Stimulated activated CD8-positive, alpha-beta memory T cell treated with anti-CD3 and anti-CD28 coated beads, Interleukin-4, amount 100 ng/mL, for 24 hours (primary cell): ENCODE data around the gene MTAP.

Experiments used
- DNase-seq: peaks from one replicate; pipeline ENCODE4 v3.0.0-alpha.2; 2020; ENCODE audit warnings: low read depth

MTAP gene

DNA sequence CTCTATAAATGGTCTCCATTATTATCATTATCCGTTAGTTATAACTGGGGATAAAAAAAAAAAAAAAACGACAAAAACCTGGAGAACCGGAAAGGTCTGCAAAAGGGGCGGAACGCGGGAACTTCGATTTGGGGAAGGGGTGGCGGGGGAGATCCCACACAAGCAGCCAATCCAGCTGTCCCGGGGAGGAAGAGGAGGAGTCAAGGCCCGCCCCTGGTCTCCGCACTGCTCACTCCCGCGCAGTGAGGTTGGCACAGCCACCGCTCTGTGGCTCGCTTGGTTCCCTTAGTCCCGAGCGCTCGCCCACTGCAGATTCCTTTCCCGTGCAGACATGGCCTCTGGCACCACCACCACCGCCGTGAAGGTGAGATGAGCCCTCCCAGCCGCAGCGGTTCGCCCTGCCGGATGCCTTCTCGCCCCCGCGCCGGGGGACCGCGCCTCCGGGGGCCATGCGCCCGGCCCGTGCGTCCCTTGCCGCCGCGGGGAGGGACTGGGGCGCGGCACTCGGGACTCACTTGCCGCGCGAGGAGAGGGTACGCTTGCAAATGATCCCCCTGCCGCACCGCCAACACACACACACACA is at the start of gene MTAP:
TSS of gene MTAP (plus strand) at position 219 of the 583 bp plus-strand sequence. CDS start at position 332, 113 bp downstream.
- DNase-seq: peak; percentile 66

DNA sequence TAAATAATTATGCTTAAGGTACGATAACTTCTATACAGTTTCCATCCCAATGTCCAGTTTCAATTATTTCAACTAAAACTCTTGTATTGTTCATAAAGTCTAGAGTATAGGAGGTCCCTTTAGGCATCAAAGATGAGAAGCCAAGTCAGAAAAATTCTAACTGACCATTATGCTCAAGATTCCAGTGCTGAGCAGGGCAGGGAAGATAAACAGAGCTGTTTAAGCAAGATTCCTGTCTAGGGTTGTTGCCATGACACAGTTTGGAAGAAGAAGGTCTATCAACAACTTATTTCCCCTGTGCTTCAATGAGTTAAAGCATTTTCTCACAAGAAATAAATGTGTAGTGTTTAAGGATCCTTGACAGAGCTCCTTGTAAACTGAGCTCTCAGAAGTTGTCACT is 48.9 kb upstream of the MTAP start:
- no peak for DNase-seq

GRCh38 chr9:21754741-21755140 is 47.7 kb upstream of the MTAP start:
- no peak for DNase-seq

DNA sequence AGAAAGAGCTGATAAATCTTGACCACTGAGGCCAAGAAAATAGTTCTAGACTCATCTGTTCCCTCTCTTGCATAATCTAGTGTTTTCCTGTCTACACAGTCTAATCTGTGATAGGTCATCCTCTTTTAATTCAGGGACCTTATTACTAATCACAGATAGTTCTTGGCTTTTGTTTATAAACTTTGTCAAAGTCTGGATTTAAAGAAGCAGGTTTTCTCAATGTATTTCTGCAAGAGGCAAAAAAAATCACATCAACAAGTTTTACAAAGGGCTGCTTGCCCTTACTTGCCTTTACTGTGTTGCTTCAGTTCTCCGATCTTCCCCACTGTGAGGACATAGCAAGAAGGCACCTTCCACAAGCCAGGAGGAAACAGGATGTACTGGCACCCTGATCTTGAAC is 43.9 kb upstream of the MTAP start:
- DNase-seq: no peak

GRCh38 chr9:21761309-21761901 is 41.0 kb upstream of the MTAP start:
- no peak for DNase-seq

DNA sequence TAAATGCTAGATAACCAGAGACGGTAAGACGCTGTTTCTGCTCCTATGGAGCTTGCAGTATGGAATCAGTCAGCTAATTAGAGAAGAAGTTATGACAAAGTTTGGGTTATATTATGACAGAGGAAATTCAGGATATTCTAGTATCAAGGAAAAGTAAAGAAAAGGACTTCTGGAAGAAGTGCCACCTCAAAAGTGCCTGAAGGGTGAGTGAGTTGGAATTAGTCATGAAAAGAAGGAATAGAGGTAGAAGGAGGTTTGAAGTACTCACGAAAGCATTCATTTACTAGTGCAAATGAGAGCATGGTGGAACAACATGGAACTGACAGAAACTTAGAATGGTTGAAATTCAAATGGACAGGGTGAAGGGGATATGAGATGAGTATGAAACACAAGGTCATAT is 40.4 kb upstream of the MTAP start:
- no peak for DNase-seq

GRCh38 chr9:21764846-21765245 is 37.6 kb upstream of the MTAP start:
- no peak for DNase-seq

DNA sequence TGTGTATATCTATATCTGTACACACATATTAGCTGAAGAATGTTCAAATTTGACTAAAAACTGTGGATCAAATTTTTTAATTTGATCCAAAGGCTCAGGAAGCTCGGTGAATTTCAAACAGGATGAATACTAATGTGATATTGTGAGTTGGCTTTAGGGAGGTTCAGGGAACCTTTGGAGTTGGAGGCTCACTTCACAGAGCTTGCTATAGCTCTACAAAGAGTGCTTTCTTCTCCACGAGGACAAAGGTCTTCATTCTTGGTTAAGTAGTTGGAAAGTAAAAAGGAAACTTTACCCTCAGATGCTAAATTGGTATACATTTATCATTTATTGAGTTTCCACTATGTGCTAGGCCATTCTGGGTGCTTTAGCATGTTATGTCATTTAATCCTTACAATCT is 36.3 kb upstream of the MTAP start:
- DNase-seq: no peak

GRCh38 chr9:21770871-21771560 is 31.4 kb upstream of the MTAP start:
- no peak for DNase-seq

DNA sequence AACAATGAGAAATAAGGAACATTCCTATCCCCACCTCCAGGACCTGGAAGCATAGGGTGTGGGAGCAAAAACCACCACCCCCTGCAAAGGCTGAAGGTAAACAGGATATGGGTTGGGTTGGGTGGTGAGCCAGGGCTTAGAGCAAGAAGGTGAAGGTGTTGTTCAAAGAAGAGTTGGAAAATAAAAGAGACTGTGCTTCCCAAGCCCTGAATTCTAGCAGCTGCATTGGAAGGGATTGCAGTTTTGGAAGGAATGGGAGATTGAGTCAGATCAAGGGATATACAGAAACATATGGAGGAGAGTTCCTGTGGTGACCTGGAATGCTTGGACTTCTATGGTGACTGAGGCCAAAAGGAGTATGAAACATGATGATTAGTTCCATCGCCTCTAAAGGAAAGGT is 24.7 kb upstream of the MTAP start:
- no peak for DNase-seq

GRCh38 chr9:21778304-21778703 is 24.1 kb upstream of the MTAP start:
- DNase-seq: no peak

- no peak for DNase-seq
These were observed 23.0 kb upstream of the MTAP start for GRCh38 chr9:21779397-21779796.

- no peak for DNase-seq
These were observed 20.8 kb upstream of the MTAP start for GRCh38 chr9:21781656-21782055.

- no peak for DNase-seq
These were observed 20.2 kb upstream of the MTAP start for GRCh38 chr9:21782205-21782604.

GRCh38 chr9:21788752-21789151 is 13.7 kb upstream of the MTAP start:
- no peak for DNase-seq

DNA sequence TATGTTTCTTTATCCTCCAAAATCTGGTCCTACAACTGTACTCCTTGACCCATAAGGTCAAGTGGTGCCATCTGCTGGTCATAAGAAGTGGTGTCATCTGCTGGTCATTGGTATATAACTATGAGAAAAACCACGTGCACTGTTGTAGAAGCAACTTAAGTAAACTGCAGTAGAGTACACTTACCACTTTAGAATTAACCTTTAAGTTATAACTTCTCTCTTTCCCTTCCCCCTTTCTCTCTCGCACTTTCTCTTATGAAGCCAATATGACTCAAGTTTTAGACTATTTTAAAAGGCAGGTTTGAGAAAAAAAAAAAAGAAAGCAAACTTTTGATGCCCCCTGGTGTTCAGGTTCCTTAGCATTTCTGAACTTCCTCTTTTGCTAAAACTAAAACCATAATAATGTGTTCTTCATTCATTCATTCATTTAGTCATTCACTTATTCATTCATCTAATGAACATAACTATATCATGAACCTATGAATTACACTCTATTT is 12.8 kb upstream of the MTAP start:
- no peak for DNase-seq

DNA sequence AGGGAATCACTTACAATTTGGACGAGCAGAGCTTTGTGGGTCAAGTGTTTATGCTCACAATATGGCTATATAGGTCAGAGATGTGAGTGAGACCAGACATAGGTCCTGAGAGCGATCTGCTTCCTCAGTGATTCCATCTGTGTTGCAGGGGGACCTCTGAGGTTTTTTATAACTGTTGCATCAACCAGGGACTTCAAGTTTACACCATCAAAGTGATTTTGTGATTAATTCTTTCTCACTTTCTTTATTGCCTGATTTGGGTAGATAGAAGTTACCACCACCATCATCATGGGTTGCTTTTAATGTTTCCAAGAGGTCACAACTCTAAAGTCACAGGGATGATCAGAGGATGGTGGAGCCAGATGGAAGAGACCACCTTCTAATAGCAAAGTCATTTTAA is 7.0 kb upstream of the MTAP start:
- DNase-seq: no peak

DNA sequence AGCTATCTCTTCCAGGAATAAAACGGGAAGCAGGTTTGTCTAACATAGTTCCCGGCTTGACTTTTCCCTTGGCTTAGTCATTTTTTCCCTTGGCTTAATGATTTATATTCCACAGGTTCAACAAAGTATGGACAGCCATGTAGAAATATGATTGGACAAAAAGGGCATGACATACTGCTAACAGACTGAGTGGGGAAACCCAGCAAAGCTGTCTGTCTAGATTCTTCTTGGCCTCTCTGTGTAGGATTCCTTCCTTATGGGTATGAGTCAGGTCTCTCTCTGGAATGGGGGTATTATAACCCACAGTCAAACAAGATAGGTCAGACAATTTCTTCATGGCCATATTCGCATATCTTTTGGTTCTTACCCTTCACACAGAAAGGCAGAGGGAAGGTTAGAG is 5.7 kb upstream of the MTAP start:
- DNase-seq: no peak

DNA sequence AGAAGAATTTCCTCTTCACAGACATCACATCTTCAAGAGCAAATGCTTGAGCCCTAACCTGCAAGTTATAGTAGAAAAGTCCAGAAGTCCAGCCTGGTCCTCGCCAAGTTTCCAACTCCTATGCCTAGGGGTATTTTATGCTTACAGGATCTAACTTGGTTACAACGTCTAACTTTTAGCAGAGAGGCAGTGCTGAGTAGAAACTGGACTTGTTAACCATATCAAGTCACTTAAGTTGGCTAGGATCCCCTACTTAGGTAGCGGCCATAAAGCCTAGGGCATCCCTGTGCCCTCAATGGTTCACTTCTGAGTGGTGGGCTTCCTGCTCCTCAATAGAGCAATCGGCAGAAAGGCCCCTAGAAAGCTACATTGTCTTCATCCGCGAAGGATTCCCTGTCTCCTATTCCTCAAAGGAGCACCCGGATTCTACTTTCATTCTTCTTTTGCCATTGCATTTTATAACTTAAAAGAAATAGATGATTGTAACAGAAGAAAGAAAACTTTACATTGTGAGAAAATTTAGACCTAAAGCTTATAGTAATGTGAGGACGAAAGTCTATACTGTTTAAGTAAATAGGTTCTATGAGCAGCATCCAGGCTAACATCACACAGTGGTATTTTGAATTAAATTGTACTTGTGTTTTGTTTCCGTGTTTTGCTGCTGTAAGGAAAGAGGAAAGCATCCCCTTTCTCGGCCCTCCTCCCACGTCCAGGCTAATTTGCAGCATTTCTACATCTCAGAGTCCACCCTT is 1.3 kb upstream of the MTAP start:
- DNase-seq: no peak

- no peak for DNase-seq
These were observed 586 bp upstream of the MTAP start for GRCh38 chr9:21801683-21802417.

- no peak for DNase-seq
These were observed 1.2 kb downstream of the MTAP start for GRCh38 chr9:21803649-21804048.

- no peak for DNase-seq
These were observed 1.9 kb downstream of the MTAP start for GRCh38 chr9:21804331-21804730.
